GM19328 (cell line): Measurements from ENCODE around the gene CITED2.
A peak's percentile ranks its signal among the peaks of the same experiment; 100 is the strongest.

Experiments
- ATAC-seq: cut with Tn5 transposase; IDR thresholded peaks from one replicate; pipeline ENCODE4 v1.9.1; 2021; ENCODE audit warnings: mild to moderate bottlenecking, moderate library complexity; ENCODE audit not compliant: unreplicated experiment

The CITED2 gene

DNA sequence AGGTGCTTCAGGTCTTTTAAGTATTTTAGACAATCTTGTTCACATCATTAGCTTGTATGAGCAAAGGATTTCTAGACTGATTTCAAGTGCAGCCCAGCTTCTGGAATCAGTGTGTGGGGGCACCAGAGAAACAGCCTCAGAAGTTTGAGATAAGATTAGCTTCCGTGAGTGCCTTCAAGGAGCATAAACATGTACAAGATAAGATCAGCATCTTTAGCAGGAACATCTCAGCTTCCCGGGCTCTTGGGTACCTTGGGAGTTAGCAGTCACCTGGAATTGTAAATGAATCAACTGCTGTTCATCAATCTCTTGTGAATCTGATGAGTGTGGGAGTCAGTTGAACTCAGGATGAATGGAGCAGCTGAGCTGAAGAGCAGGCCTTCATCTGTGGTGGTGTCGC, 12.0 kb upstream of the CITED2 start:
- no peak for ATAC-seq

DNA sequence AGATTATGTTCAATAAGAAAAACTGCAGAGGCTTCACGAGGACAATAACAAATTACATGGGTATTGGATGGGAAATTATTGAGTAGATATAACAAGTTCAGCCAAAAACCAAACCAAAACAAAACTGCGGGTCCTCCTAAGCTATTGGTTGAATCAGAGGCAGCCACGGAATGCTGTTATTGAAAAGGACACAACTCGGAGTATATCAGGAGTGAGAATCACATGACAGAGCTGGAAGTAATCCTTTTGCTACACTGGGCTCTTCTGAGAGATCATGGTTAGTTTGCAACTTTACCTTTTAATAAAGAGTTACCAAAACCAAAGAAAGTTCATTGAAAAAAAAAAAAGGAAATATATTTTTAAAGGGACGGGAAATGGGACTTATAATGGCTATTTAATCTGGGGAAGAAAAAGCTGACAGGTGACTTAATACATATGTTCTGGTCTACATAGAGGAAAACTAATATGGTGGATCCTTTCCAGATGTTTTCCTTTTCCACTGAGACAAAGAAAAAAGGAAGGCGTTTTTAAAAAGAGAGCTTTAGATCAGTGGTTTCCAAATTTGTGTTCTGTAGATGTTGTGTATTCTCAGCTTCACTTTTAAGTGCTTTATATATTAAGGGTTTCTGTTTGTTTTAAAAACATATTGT, 6.9 kb upstream of the CITED2 start:
- ATAC-seq: no peak

- no peak for ATAC-seq
Observed at GRCh38 chr6:139380611-139381010, 6.2 kb upstream of the CITED2 start.

- ATAC-seq: no peak
Observed at GRCh38 chr6:139380168-139380567, 5.7 kb upstream of the CITED2 start.

DNA sequence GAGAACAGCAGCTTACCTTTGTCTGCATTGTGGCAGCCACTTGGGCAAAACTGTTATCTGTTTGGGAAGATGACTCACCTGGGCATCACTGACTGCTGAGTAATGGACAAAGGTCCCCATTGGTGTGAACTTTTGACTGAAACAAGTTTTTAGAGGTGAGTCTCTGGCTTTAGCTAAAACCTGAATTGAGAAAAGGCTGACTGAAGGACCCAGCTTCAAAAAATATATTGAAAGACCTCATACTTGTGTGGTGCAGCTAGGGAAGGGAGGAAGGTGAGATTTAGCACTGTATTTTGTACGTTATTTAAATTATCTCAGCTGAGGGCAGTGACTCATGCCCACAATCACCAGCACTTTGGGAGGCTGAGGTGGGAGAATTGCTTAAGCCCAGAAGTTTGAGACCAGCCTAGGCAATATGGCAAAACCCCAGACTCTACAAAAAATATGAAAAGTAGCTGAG, 4.5 kb upstream of the CITED2 start:
- ATAC-seq: no peak

DNA sequence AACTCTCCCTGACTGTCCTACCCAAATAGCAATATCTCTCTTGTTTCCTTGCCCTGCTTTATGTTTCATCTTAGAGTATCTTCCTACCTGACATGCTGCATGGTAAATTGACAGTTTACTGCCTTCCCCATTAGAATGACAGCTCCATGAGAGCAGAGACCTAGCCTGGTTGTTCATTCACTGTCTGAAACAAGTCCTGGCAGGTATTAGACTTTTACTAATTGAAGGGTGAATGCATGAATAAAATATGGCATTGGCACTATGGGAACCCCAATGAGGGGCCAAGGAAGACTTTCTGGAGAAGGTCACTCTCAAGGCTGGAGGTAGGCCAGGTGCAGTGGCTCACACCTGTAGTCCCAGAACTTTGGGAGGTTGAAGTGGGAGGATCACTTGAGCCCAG, 3.8 kb upstream of the CITED2 start:
- no peak for ATAC-seq

- ATAC-seq: no peak
Observed at GRCh38 chr6:139376604-139377218, 2.3 kb upstream of the CITED2 start.

DNA sequence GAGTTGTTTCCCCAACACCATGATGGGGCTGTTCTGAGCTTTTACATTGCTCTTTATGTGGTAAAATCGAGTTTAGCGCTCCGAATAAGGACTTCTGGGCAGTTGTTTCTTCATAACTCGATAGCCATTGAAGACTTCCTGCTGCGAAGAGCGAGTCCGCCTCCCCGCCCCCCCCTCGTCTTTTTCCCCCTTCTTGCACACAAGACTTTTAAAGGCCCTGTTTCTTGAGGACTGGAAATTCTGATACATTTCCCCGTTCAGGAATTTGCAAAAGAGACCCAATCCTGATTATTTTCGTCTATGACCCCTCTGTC, 1.5 kb upstream of the CITED2 start:
- ATAC-seq: no peak

DNA sequence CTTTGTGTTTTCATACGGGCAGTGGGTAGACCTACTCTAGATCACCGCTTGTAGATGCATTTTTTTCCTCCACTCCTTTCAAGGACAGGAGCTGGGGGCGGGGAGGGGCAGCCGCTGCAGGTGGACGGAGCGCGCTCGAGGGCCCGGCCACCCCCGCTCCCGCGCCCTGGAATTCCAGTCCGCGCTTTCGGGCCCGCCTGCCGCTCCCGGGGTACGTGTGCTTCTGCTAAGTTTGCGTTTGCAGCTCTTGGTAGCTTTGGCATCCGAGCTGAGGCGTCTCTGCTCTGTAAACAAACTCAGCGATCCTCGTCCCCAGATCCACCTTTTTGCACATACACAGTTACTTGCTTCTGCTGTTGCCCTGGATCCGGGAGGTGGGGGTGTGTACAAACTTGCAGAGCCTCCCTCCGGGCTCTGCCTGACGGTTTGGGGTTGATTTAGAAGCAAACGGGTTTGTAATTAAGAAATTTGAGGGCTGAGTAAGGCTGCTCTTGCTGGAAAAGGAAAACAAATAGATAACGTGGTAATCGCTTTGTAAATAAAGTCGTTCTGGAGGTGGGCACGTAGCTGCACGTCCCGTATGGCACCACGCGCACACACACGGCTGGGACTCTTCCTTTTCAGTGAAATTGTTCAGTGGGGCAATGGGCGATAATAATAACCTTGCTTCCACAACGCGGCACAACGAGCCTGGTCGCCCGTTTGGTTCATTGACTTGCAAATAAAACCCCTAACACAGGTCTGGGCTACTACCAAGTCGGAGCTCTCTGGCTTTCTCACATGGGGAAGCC, 973 bp upstream of the CITED2 start:
- peak; percentile 45 for ATAC-seq

GRCh38 chr6:139373928-139374356, 506 bp downstream of the CITED2 start:
- peak; percentile 6 for ATAC-seq

- no peak for ATAC-seq
Observed at GRCh38 chr6:139373154-139373927, 1.1 kb downstream of the CITED2 start.

GRCh38 chr6:139372326-139373153, 1.9 kb downstream of the CITED2 start:
- no peak for ATAC-seq

DNA sequence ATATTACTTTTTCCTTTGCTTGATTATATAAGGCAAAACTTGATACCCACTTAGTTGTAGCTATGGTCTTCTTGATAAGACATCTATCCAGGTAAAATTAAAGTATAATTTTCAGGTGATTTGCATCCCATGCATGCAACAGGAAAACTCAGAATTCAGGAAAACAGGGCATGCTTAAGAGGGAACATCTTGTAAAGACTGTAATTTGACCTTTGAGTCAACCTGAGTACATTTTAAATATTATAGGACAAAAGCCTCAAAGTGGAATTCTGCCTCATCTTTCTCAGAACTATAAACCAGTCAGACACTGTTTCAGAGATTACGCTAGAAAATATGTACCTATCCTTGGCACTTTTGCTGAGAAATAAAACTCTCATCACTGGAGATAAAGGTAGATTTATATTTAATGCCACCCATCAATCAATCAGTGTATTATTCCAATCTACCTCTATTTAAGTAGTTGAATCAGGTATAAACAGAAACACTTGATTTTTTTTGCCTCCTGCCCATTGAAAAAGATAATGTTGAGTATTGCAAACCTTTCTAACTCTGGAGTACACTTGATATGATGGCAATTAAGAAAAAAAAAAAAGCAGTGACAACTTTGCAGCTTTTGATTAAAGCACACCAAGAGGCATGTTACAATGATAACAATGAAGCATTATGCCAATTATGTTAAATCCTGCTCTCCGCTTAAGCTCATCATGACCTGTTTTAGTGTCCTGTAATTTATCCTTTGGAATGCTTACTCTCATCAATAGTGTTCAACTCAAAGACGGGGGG, 2.8 kb downstream of the CITED2 start:
- no peak for ATAC-seq

DNA sequence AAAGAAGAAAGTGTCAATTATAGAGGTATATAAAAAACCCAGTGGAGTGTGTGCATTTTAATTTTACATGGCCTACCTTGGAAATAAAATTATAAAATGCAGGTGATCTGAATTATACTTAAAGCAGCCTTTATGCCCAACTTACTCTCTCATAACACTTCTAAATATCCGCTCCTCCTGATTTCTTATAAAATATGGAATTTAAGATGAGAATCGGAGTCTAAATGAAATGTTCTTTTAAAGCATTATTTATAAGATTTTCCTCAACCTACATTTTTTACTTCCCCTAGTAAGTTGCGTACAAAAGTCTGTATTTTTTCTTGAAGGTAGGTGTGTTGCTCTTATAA, 3.5 kb downstream of the CITED2 start:
- ATAC-seq: no peak

DNA sequence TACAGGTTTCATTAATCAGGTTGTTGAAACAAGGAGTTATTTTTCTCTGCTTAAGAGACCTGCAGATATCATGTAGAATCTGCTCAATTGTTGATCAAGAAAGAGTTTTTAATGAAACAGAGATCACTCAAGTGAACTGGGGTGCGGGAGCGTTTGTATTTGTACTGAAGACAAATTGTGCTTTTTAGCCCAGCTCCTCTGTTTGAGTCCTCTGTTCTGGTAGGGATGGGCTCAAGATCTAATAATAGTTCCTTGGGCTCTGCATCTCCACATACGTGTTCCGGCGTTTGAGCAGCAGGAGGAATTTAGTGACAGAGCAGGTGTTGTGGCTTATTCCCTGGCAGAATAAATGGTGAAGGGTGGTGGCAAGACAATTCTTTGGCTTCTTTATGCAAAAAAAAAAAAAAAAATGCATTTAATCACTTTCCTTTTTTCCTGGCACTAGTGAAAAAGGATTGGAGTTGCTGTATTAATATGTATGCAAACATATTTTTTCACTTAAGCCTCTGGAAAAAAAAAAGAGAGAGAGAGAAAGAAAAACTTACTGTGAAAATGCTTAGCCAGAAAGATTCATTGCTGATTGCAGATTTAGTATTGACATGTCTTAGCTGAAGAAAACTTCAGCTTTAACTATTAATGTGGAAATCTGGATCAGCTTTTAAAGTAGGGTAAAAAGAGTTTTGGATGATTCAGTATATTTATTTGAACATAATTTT, 4.0 kb downstream of the CITED2 start:
- ATAC-seq: no peak

DNA sequence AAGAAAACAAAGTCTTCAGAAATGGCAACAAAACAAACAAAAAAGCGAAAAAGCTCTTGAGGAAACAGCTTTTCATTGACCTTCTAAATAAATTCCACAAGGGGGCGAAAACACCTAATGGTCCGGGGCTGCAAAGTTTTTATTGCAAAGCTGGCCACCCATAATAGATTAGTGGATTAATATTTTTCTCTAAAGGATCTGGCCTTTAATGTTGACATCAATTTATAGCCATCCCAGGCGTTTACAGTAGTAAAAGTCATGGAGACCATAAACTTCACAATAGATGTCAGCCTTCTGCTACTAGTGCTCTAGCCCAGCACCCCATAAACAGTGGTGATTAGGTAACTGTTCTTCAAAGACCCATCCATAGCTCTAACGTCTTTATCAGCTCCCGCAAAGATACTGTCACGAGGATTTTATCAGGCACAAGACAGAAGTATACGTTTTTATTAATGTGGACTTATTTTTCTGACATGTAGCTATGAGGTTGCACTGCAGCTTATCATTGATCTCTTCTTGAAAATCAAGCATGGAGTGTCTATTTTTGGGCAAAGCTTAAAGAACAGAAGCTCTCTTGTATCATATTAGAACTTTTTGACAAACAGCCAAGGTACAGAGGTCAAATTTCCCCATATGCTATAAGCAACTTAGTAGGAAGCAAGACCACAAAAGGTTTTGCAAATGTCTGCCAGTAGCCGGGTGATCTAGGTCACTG, 4.7 kb downstream of the CITED2 start:
- no peak for ATAC-seq

- ATAC-seq: no peak
Observed at GRCh38 chr6:139369068-139369467, 5.4 kb downstream of the CITED2 start.

GRCh38 chr6:139368661-139369060, 5.8 kb downstream of the CITED2 start:
- ATAC-seq: no peak
